ENCODE results near the gene STRN4. TPM values are rescaled to one million over a fixed set of nuclear protein-coding genes. Genes with fewer than 3 reads are reported as not detected.

STRN4 gene
- total RNA-seq, 1 experiment from 2014 or later, result 134 TPM

DNA sequence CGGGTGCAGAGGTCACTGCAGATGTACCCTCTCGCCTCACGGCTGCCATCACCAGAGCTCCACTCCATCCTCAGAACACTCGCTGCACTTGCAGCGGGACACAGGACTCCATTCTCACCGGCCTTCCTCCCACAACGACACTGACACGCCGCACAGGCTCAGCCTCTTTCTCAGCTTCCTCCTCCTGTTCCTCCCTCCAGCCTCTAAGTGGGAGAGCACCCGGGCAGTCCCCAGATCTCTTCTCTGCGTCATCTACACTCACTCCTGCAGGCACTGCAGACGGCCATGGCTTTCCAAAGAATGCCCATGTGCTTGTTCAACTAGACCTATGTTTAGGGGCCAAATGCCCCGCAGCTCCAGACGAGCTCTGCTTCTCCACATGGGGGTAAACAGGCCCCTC lies 14.7 kb downstream of the STRN4 start:
- CTCF ChIA-PET, result no interaction called here
- H3K4me1 ChIP-seq (ENCODE audit: insufficient read depth, low read length, poor library complexity, severe bottlenecking), result no peaks in the 10 kb centered on the region
- peaks cover 88% of the 10 kb centered on the region for H3K36me3 ChIP-seq (ENCODE audit: insufficient read depth, low read length, poor library complexity, severe bottlenecking)
- BruUV-seq (replicated peaks), result no TSS peak
- DNase-seq (ENCODE audit: low spot score), result no peak
- no peaks in the 10 kb centered on the region for H3K27me3 ChIP-seq (replicated peaks; ENCODE audit: insufficient read depth, low read depth, low read length, poor library complexity)
- H3K9me3 ChIP-seq (ENCODE audit: low read depth, low read length, poor library complexity, severe bottlenecking), result no peaks in the 10 kb centered on the region
- no peak overlapping the region for H3K4me3 ChIP-seq (ENCODE audit: low read depth, low read length, poor library complexity, severe bottlenecking)
- no peak overlapping the region for H3K27ac ChIP-seq (ENCODE audit: low read depth, low read length, poor library complexity, severe bottlenecking)
- intact Hi-C loops (cut with micrococcal nuclease; ENCODE audit: unreplicated experiment), result no loop called here
- POLR2A ChIA-PET (ENCODE audit: low non-redundant PET), result no interaction called here
- TF ChIP-seq, protein P1, sequence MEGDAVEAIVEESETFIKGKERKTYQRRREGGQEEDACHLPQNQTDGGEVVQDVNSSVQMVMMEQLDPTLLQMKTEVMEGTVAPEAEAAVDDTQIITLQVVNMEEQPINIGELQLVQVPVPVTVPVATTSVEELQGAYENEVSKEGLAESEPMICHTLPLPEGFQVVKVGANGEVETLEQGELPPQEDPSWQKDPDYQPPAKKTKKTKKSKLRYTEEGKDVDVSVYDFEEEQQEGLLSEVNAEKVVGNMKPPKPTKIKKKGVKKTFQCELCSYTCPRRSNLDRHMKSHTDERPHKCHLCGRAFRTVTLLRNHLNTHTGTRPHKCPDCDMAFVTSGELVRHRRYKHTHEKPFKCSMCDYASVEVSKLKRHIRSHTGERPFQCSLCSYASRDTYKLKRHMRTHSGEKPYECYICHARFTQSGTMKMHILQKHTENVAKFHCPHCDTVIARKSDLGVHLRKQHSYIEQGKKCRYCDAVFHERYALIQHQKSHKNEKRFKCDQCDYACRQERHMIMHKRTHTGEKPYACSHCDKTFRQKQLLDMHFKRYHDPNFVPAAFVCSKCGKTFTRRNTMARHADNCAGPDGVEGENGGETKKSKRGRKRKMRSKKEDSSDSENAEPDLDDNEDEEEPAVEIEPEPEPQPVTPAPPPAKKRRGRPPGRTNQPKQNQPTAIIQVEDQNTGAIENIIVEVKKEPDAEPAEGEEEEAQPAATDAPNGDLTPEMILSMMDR (conservative IDR thresholded peaks at IDR 0.05; ENCODE audit: low read depth, low read length), result no peak
- no peak for TF ChIP-seq EZH2 (IDR thresholded peaks at IDR 0.05; ENCODE audit: borderline replicate concordance, low read depth, low read length, poor library complexity, severe bottlenecking)

DNA sequence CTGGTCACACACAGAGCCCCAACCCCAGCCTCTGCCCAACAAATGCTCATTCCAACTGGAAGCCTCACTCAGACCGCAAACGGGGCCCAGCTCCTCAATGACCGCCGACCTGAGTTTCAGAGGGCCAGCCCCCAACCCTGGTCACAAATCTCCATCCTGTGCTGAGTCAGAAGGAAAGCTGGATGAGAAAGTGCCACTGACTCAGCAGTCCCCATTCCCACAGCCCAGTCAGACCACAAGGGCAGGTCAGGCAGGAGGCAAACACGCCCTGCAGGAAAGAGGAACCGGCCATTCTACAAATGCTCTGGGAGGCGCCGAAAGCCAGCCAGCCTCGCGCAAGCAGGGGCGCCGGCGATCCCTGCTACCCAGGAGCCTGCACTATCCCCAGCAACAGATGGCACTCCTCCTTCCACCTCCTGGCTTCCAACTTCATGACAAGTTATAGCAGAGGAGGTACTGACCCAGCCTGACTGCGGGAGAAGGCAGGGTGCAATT lies 15.2 kb downstream of the STRN4 start:
- H3K36me3 ChIP-seq (ENCODE audit: insufficient read depth, low read length, poor library complexity, severe bottlenecking), result peaks cover 92% of the 10 kb centered on the region
- H3K27ac ChIP-seq (ENCODE audit: low read depth, low read length, poor library complexity, severe bottlenecking), result no peak overlapping the region
- CTCF ChIA-PET, result no interaction called here
- no peaks in the 10 kb centered on the region for H3K9me3 ChIP-seq (ENCODE audit: low read depth, low read length, poor library complexity, severe bottlenecking)
- POLR2A ChIA-PET (ENCODE audit: low non-redundant PET), result no interaction called here
- intact Hi-C loops (cut with micrococcal nuclease; ENCODE audit: unreplicated experiment), result no loop called here
- BruUV-seq (replicated peaks), result no TSS peak
- H3K4me1 ChIP-seq (ENCODE audit: insufficient read depth, low read length, poor library complexity, severe bottlenecking), result no peaks in the 10 kb centered on the region
- no peak for DNase-seq (ENCODE audit: low spot score)
- no peak overlapping the region for H3K4me3 ChIP-seq (ENCODE audit: low read depth, low read length, poor library complexity, severe bottlenecking)
- TF ChIP-seq, protein P1 (conservative IDR thresholded peaks at IDR 0.05; ENCODE audit: low read depth, low read length), result no peak
- TF ChIP-seq EZH2 (IDR thresholded peaks at IDR 0.05; ENCODE audit: borderline replicate concordance, low read depth, low read length, poor library complexity, severe bottlenecking), result no peak
- H3K27me3 ChIP-seq (replicated peaks; ENCODE audit: insufficient read depth, low read depth, low read length, poor library complexity), result no peaks in the 10 kb centered on the region

DNA sequence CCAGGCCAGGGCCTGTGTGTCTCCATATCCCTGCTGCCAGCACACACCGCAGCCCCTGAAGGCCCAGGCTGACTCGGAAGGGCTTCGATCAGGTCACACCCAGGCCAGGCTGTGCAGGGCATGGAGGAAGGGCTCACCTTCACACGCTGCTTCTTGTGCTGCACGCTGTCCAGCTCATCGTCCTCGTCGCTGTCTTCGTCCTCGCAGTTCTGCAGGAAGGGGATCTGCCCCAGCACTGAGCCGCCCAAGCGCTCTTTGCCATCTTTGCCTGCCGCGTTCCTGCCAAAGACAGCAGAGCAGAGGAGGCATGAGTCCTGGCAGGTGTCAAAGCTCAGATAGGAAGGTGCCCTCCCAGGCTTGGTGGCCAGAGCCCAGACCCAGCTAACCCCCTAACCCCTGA lies 15.7 kb downstream of the STRN4 start:
- H3K4me3 ChIP-seq (ENCODE audit: low read depth, low read length, poor library complexity, severe bottlenecking), result no peak overlapping the region
- no peaks in the 10 kb centered on the region for H3K27me3 ChIP-seq (replicated peaks; ENCODE audit: insufficient read depth, low read depth, low read length, poor library complexity)
- ChIA-PET POLR2A (ENCODE audit: low non-redundant PET) (no interaction called here), CTCF (no interaction called here)
- H3K27ac ChIP-seq (ENCODE audit: low read depth, low read length, poor library complexity, severe bottlenecking), result no peak overlapping the region
- no peaks in the 10 kb centered on the region for H3K9me3 ChIP-seq (ENCODE audit: low read depth, low read length, poor library complexity, severe bottlenecking)
- no peaks in the 10 kb centered on the region for H3K4me1 ChIP-seq (ENCODE audit: insufficient read depth, low read length, poor library complexity, severe bottlenecking)
- TF ChIP-seq, protein P1 (conservative IDR thresholded peaks at IDR 0.05; ENCODE audit: low read depth, low read length), result no peak
- TF ChIP-seq EZH2 (IDR thresholded peaks at IDR 0.05; ENCODE audit: borderline replicate concordance, low read depth, low read length, poor library complexity, severe bottlenecking), result no peak
- intact Hi-C loops (cut with micrococcal nuclease; ENCODE audit: unreplicated experiment), result no loop called here
- no TSS peak for BruUV-seq (replicated peaks)
- no peak for DNase-seq (ENCODE audit: low spot score)
- H3K36me3 ChIP-seq (ENCODE audit: insufficient read depth, low read length, poor library complexity, severe bottlenecking), result peaks cover 96% of the 10 kb centered on the region

Measured in A673 (cell line).